Measurements from ENCODE around the gene RFC5. TPM values are rescaled to one million over a fixed set of nuclear protein-coding genes. Genes with fewer than 3 reads are reported as not detected.

RFC5 gene
- total RNA-seq, 1 experiment from 2014 or later: 34.7 TPM

GRCh38 chr12:118053071-118053985 is 36.8 kb downstream of the RFC5 start:
- H3K27ac ChIP-seq: peak overlapping the region; percentile 84
- BruUV-seq (replicated peaks): no TSS peak
- ChIA-PET CTCF (interaction anchor here (0.6 to 1.0 kb wide), 2 partner anchors 10 to 85 kb away, joined by 5 to 8 read pairs; no protein-coding TSS in a partner anchor), POLR2A (ENCODE audit: unreplicated experiment) (interaction anchor here (0.6 kb wide), 1 partner anchor 9 kb away, joined by 6 read pairs; no protein-coding TSS in a partner anchor)
- peaks cover 40% of the 10 kb centered on the region for H3K4me1 ChIP-seq (replicated peaks; ENCODE audit: insufficient read depth)
- DNase-seq: no peak
- H2AFZ ChIP-seq: no peak overlapping the region
- no peaks in the 10 kb centered on the region for H3K9me3 ChIP-seq (ENCODE audit: insufficient read depth, low read depth)
- peaks cover 46% of the 10 kb centered on the region; the same call in 1 of the 2 replicates for H3F3A ChIP-seq (ENCODE audit: insufficient read depth, low read depth)
- intact Hi-C loops (cut with micrococcal nuclease; ENCODE audit: unreplicated experiment): loop anchor here (2.0 kb wide), 2 partner anchors 49 to 85 kb away; partner anchors contain the start of gene KSR2
- H4K20me1 ChIP-seq (ENCODE audit: insufficient read depth): no peaks in the 10 kb centered on the region
- TF ChIP-seq EZH2 (IDR thresholded peaks at IDR 0.05; ENCODE audit: low read depth) (no peak), CTCF (conservative IDR thresholded peaks at IDR 0.05) (no peak)
- H3K36me3 ChIP-seq (ENCODE audit: low read depth): peaks cover 17% of the 10 kb centered on the region
- H3K27me3 ChIP-seq (ENCODE audit: insufficient read depth, low read depth): no peaks in the 10 kb centered on the region
- H3K9me2 ChIP-seq (ENCODE audit: insufficient read depth): no peaks in the 10 kb centered on the region
- H3K79me2 ChIP-seq (ENCODE audit: low read depth): peaks cover 34% of the 10 kb centered on the region
- H3K4me3 ChIP-seq: no peak overlapping the region
- H3K4me2 ChIP-seq: peak overlapping the region; percentile 49

- H3K79me2 ChIP-seq (ENCODE audit: low read depth): peaks cover 44% of the 10 kb centered on the region
- no peak overlapping the region for H3K4me2 ChIP-seq
- peaks cover 55% of the 10 kb centered on the region; the same call in 1 of the 2 replicates for H3F3A ChIP-seq (ENCODE audit: insufficient read depth, low read depth)
- H3K4me1 ChIP-seq (replicated peaks; ENCODE audit: insufficient read depth): peaks cover 52% of the 10 kb centered on the region
- intact Hi-C loops (cut with micrococcal nuclease; ENCODE audit: unreplicated experiment): no loop called here
- peaks cover 12% of the 10 kb centered on the region for H3K36me3 ChIP-seq (ENCODE audit: low read depth)
- H3K27ac ChIP-seq: no peak overlapping the region
- ChIA-PET POLR2A (ENCODE audit: unreplicated experiment) (interaction anchor here (0.5 kb wide), 1 partner anchor 20 kb away, joined by 5 read pairs; no protein-coding TSS in a partner anchor), CTCF (interaction anchor here (0.7 to 0.8 kb wide), 3 partner anchors 25 to 85 kb away, joined by 3 to 4 read pairs (median 3); no protein-coding TSS in a partner anchor)
- no peaks in the 10 kb centered on the region for H3K27me3 ChIP-seq (ENCODE audit: insufficient read depth, low read depth)
- no peak overlapping the region for H2AFZ ChIP-seq
- BruUV-seq (replicated peaks): no TSS peak
- peak; percentile 23 to 51 for DNase-seq
- no peak overlapping the region for H3K4me3 ChIP-seq
- H4K20me1 ChIP-seq (ENCODE audit: insufficient read depth): no peaks in the 10 kb centered on the region
- no peaks in the 10 kb centered on the region for H3K9me2 ChIP-seq (ENCODE audit: insufficient read depth)
- H3K9me3 ChIP-seq (ENCODE audit: insufficient read depth, low read depth): no peaks in the 10 kb centered on the region
- TF ChIP-seq EZH2 (IDR thresholded peaks at IDR 0.05; ENCODE audit: low read depth) (no peak), CTCF (conservative IDR thresholded peaks at IDR 0.05) (peak; percentile 76)
Observed at GRCh38 chr12:118055144-118055557, 38.6 kb downstream of the RFC5 start.

GRCh38 chr12:118055865-118056773 is 39.6 kb downstream of the RFC5 start:
- Histone ChIP-seq H3K4me1 (replicated peaks; ENCODE audit: insufficient read depth) (peaks cover 50% of the 10 kb centered on the region), H4K20me1 (ENCODE audit: insufficient read depth) (no peaks in the 10 kb centered on the region), H3K9me2 (ENCODE audit: insufficient read depth) (no peaks in the 10 kb centered on the region), H3K9me3 (ENCODE audit: insufficient read depth, low read depth) (no peaks in the 10 kb centered on the region), H3K4me3 (no peak overlapping the region), H3K27me3 (ENCODE audit: insufficient read depth, low read depth) (no peaks in the 10 kb centered on the region), H3K4me2 (no peak overlapping the region), H3F3A (ENCODE audit: insufficient read depth, low read depth) (peaks cover 57% of the 10 kb centered on the region; the same call in 1 of the 2 replicates), H3K36me3 (ENCODE audit: low read depth) (peaks cover 4% of the 10 kb centered on the region), H3K79me2 (ENCODE audit: low read depth) (peaks cover 39% of the 10 kb centered on the region), H2AFZ (no peak overlapping the region), H3K27ac (no peak overlapping the region)
- intact Hi-C loops (cut with micrococcal nuclease; ENCODE audit: unreplicated experiment): no loop called here
- no peak for TF ChIP-seq CTCF (conservative IDR thresholded peaks at IDR 0.05)
- no peak for TF ChIP-seq EZH2 (IDR thresholded peaks at IDR 0.05; ENCODE audit: low read depth)
- no peak for DNase-seq
- ChIA-PET CTCF (interaction anchor here (0.7 kb wide), 2 partner anchors 24 to 86 kb away, joined by 3 to 4 read pairs; no protein-coding TSS in a partner anchor), POLR2A (ENCODE audit: unreplicated experiment) (no interaction called here)
- BruUV-seq (replicated peaks): no TSS peak
